ENCODE data around the gene BANK1.

The BANK1 gene

DNA sequence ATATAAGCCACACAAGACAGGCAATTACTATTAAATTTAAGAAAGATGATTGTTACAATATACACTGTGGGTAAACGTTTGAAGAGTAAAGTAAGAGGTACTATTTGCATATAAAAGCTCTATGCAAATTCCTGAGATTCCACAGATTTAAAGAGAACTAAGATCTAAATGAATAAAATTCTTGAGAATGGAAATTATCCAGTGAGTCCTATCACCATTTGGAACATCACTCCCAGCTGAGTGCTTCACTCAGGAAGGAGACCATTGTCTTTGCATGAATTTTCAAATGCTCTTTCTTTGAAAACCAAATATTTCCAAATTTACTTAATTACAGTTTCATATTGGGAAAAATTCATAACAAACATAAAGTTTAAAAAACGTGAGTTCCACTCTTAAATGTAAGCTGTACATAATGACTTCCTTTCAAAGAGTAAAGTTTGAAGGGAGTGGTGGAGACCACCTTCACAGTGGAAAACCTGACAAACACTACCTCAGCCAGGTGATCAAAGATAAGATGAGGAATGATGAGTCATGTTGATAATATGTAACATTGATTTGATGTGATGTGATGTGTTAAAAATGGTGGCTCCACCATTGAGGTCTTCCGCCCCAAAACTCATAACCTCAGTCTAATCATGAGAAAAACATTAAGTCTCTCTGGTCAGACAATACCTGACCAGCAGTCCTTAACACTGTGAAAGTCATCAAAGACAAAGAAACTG lies 159.9 kb downstream of the BANK1 start:
- DNase-seq, result no peak
- intact Hi-C loops (cut with DNase I), result no loop called here

DNA sequence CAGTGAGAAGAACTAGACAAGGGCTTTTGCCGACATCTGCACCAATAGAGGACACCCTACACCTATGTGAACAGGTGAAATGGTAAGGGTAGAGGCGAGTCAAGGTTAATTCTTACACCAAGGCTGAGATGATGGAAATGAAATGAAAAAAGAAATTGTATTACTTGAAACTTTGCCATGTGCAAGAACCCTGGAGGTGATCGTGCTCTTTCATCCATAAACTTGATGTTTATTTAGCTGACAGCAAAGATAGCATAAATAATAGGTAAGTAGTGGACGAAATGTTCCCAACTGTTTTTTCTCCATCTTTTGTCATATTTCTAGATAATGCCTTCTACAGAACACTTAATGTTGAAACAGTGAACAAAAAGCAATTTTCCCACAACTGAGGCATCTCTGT lies 162.5 kb downstream of the BANK1 start:
- DNase-seq, result no peak
- intact Hi-C loops (cut with DNase I), result no loop called here

DNA sequence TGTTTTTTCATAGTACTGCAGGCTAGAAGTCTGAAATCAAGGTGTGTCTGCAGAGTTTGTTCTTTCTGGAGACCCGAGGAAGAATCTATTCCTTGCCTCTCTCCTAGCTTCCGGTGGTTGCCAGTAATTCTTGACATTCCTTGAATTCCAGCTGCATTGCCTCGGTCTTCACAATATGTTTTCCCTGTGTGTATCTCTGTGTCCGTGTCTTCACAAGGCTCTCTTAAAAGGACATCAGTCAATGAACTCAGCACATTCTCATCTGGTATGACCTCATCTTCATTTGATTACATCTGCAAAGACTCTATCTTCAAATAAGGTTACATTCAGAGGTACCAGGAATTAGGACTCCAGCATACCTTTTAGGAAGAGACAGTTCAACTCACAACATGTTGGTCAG lies 163.4 kb downstream of the BANK1 start:
- DNase-seq, result no peak
- intact Hi-C loops (cut with DNase I), result no loop called here

DNA sequence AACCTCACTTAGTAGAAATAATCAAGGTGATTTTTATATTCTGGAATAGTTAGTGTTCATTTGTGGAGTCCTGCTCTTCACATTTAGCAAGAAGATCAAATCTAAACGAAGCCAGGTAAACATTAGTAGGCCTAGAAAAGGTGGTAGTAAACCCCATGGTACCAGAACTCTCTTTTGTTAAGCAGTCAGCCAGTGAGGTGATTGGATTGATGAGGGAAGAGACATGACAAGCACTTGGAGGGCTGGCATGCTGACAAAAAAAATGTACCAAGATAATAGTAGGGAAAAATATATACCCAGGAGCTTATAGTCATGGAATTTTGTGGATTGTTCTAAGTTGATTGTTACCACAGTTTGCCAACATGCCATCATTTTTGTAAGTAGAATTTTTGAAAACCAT lies 163.8 kb downstream of the BANK1 start:
- intact Hi-C loops (cut with DNase I), result no loop called here
- no peak for DNase-seq

DNA sequence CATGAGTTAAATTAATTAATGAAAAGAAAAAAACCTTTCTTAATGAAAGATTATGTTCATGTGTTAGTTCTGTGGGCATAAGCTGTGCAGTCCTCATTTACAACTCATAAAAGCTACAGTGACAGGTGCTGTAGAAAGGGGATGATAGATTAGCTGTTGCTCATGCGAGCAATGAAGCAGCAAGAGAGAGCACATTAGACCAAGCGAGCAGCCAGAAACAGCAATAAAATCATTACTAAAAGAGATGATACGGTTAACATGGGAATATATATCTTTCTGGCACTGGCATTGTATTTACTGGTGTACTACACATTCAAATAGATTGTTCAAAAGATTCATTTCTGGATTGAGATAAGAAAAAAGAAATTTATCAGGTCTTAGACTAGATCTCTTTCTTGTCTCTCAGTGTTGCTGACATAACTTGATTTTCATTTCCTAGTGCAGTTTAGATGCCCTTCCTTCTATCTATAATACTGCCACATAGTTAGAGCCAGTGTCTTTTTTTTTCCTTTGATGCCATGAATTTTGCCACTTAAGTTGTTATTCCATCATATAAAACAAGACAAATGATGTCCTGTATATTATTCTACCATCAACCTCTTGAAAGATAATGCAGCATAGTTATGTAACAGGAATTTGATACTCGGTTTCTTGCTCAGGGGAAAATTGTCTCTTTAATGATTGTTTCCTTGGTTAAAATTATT lies 164.6 kb downstream of the BANK1 start:
- no peak for DNase-seq
- intact Hi-C loops (cut with DNase I), result no loop called here

DNA sequence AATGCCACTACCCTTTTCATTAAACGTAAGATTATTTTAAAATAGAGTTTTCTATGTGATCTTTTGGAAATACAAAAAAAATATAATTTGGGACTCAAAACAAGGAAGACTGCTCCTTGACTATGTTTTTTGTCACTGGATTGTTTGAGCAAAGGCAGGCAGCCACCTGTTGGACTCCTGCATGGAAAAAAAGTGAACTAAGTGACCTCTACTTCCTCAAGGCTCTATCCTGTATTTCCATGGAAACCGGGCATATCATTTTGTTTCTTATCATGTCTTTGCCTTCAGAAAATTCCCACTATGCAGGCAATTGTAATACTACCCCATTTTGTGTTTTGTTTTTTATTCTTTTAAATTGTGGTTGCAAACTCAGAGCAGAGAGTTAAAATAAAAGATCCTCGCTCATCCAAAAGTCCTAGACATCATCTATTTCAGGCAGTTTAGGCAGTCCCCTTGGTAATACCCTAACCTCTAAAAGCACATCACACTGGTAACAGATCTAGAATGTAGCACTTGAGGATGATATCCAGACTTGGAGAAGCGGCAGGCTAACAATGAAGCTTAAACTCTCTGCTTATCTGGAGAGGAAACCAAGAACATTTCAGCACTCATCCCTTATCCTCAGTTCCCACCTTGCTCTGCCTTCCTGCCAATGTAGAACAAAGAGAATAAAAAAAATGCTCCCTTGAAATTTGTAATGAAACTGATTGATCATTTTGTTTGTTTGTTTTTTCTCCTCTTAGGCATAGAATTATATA lies 165.7 kb downstream of the BANK1 start:
- DNase-seq, result no peak
- intact Hi-C loops (cut with DNase I), result no loop called here

DNA sequence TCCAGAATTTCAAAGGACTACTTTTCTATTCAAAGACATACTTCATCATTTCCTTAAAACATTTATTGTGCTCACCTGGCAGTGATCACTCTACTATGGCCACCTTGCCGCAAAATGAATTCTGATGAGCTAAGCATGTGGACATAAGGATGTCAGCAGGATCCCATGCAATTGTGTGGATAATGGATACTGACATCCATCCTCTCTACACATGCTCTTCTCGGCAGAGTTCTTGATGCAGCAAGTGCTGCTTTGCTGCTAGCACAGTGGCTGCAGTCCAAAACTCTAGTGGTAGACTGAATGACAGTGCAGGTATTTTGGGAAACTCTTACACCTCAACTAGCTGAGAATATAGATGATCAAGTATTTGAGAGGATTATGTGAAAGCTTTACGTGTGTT lies 168.0 kb downstream of the BANK1 start:
- intact Hi-C loops (cut with DNase I), result no loop called here

DNA sequence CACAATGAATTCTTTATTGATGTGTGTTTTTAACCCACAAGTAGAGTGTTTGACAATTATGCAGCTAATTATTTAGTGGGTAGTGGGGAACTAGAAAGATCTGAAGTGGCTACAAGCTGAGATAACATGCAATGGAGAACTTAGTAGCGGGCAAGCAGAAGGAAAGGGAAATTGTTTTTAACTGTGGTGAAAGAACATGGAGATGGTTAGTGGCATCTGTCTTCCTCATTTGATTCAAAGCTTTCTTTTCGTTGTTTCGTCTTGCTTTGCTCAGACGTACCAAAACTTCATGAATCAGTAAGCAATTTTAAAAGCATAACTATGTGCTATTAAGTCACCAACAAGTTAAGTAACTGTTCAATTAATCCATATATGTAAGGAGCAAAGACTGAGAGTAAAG lies 169.9 kb downstream of the BANK1 start:
- no peak for DNase-seq
- intact Hi-C loops (cut with DNase I), result no loop called here

More for the DNA sequence above, 168.0 kb downstream of the BANK1 start:
- no peak for DNase-seq

DNA sequence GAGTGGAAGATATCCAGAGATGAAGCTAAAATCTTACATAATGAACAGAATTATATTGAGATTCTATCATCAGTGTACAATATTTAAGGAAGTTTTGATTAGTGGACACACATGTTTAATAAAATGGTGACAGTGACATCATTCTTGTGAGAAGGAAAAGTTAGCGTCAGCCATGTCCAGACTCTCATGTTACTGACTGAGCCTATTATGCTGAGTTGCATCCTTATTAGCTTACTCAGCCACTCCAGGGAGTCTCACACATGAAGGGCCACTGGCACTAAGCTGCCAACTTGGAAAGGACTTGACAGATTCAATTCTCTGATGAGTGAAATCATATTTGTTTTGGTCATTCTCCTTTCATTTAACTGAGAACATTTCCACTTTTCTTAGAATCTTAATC lies 170.6 kb downstream of the BANK1 start:
- intact Hi-C loops (cut with DNase I), result no loop called here
- DNase-seq, result no peak

DNA sequence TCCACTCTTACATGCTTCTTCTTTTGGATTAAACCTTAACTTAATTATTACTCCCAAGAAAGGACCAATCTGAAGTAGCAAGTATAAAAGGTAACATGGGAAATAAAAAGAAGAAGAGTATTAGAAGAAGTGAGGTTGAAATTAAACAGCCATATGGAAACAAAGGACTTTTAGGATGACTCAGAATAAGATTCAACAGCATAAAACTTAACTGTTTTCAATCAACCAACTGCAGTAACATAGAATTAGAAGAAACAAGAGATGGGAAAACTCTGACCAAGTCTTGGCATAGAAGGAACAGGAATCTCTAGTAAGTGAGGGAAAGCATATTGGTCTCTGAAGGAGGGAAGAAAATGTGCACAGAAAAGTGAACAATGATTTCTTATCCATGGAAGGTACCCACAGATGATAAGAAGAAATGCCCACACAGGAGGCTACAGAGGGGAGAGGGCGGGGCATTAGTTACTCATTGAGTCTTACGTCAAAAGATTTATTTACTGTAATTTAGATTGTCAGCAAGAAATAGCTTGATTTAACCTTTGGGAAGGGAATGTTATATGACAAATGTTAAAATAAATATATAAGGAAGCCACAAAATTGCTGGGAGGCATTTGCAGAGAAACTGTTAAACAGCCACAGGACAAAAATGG lies 177.3 kb downstream of the BANK1 start:
- DNase-seq, result no peak
- intact Hi-C loops (cut with DNase I), result no loop called here

DNA sequence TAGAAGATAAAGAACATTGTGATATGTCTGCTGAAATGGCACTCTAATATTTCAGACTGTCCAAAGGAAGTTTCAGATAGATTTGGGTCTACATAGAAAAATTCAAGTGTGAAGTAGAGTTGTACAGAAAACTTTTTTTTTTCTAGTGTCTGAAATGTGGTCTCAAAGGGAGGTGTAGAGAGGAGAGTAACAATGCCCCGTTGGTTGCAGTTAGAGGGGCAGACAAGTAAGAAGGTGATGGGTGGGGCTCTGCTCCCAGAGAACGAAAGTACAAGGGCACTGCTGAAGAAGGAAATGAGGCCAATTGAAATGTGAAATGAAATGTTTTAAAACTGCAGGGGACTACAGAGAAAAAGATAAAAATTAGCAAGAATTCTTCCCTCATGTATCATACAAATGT lies 177.8 kb downstream of the BANK1 start:
- DNase-seq, result no peak
- intact Hi-C loops (cut with DNase I), result no loop called here

DNA sequence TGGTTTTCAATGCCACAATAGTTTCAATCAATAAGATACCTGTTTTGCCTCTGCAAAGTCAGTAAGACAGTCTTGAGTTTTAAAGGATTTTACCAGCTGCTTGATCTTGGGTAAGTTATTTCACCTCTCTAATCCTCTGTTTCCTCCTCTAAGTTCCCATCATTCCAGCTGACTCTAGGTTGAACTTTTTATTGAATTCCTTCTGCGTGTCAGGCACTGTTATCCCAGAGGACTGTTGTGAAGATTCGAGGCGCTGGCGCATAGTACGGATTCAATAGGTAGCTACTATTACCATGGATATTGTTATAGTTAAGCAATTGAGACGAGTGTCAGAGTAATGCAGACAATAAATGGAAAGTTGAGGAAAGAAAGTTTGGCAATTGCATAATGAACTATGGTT lies 179.4 kb downstream of the BANK1 start:
- intact Hi-C loops (cut with DNase I), result no loop called here
- DNase-seq, result no peak

DNA sequence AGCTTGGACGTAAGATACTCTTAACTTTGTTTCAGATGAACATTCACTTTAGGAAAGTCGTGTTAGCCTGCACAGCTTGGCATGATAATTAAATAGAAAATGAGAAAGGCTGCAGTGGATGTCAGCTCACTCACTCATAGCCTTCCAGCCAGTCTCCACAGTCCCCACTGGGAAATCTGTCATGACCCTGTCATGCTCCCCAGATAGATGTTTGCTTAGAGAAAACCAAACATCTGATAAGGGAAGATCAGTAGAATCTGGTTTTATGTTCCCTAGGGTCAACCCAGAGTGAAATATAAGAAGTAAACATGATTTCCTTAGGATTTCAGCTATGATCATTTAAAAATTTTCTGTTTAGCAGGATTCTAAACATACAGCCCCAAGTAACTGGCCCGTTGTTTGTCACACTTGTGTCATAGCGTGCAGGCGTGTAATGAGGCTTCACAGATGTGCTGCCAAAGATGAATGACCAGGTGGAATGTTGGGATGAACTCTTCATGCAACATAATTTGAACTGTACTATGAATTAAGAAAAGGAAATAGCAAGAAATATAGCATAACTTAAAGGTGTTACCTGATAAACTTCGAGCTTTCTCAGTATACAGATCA lies 180.1 kb downstream of the BANK1 start:
- intact Hi-C loops (cut with DNase I), result no loop called here
- DNase-seq, result no peak

DNA sequence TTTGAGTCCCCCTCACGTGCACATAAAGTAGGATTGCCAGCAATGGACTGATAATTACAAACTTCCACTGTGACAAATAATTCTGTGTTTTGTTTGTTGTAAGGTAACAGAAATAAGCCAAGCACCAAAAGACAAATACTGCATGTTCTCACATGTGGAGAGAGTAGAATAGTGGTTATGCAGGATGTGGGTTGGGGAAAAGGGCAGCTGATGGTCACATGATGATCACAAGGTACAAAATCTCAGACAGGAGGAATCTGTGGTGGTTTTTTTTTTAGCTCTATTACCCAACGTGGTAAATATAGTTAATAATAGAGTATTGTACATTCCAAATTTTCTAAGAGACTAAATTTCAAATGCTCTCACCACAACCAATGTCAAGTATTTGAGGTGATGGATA lies 182.3 kb downstream of the BANK1 start:
- no peak for DNase-seq
- intact Hi-C loops (cut with DNase I), result no loop called here

DNA sequence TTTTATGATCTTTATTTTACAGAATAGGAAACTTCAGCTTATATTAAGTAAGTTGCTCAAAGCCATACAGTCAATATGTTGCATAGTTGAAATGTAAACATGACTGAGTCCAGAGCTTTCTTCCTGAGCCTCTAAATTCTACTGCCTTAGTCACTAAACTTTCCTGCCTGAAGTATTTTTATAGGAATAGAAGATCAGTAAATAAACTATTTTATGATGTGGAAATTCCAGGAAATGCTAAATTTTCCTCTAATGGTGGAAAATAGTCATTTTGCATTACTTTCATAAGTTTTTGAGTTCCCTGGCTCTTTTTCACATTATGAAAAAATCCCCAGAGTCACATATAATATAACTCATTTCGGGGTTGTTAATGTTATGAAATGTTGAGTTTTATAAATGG lies 182.8 kb downstream of the BANK1 start:
- intact Hi-C loops (cut with DNase I), result no loop called here
- no peak for DNase-seq

DNA sequence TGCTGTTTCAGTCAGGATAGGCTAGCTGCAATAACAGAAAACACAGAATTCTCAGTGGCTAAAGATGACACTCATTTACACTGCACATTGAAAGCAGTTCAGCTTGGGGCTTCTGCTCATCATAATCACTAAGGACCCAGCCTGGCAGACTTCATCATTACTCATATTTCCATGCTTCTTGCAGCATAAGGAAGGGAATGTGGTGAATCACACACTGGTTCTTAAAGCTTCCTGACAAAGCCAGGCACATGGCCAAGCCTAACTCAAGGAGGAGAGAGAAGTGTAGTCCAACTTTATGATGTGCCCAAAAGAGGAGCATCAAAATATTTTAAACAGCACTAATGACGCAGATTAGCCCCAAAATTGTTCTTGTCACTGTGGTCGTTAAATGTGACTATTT lies 186.5 kb downstream of the BANK1 start:
- DNase-seq, result no peak
- intact Hi-C loops (cut with DNase I), result no loop called here

DNA sequence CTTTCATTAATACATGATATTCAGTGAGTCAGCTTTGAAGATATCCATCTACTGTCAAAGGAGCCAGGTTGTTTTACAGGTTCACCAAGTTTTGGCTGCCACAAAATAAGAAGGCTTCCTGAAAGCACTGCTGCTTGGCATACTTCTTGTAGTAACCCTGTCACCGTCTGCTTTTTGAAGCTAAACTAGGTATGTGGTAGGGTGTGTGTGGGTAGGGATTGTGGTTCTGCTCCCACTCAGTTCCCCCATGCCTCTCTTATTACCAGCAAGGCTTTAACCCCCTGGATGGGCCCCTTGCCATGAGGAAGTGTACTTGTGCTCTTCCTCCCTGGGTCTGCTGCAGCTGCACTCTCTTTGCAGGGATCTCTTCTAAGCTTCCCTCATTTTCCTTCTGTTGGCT lies 191.2 kb downstream of the BANK1 start:
- DNase-seq, result peak in 4 of 42 donors; percentile 7 to 36 (median 10)
- intact Hi-C loops (cut with DNase I), result no loop called here

DNA sequence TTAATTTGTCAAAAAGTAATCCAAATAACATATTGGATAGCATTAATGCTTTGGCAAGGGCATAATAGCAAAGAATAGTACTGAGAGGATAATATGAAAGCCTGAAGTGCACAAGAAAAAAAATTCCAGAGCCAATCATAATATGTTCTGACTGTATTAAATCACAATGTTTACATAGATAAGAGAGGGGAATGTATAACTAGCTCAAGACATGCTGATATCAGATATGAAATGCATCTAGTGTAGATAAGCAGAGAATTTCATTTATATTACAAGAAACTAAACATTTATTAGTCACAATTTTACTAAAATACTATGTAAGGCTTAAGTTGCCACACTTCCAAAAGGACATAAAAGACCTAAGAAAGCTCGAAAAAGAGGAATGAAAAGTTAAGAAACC lies 193.3 kb downstream of the BANK1 start:
- intact Hi-C loops (cut with DNase I), result no loop called here
- DNase-seq, result no peak

DNA sequence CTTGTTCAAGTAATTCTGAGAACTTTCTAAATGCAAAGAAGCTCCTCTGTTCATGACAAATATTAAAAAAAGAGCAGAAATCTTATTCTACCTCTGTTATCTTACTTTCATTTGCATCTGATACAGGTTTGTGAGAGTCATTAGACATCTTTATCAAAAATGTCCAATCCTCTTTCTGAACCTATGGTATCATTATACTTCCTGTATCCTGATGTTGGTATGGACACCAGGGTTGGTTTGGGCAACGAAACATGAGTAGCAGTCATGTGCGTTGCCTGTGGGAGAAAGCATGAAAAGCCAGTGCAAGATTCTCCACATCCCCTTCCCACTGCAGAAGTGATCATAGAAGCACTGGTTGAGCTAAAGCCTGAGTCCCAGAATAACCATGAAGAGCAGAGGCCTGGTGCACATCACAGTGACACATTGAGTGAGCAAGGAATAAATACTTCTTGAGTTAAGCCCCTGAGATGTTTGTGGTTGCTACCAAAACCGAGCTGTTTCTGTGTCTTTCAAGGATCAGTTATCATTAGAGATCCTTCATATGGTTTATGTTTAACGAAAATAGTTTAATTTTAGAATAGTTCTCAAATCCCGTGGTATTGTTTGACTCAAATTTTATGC lies 197.2 kb downstream of the BANK1 start:
- no peak for DNase-seq
- intact Hi-C loops (cut with DNase I), result no loop called here

All from head of caudate nucleus (tissue), 42 donors.